Omental fat pad (tissue), 4 donors: ENCODE results near the gene SPATA3. TPM values are rescaled to one million over a fixed set of nuclear protein-coding genes. Genes with fewer than 3 reads are reported as not detected.

Experiments used
- ATAC-seq: fragments of 150-250 bp; one replicate; pipeline ENCODE4 v1.9.1; 2016; ENCODE audit warnings: mild to moderate bottlenecking, moderate library complexity; ENCODE audit not compliant: low FRiP score
- DNase-seq: peaks from one replicate; pipeline ENCODE4 v3.0.0-alpha.2; 2019; ENCODE audit warnings: low spot score
- total RNA-seq, 4 donors: library from RNA; depleted of rRNA; stranded (reverse); fragments of >200 nt; gene quantifications; one replicate each; pipeline ENCODE4 v1.1.0, GENCODE V29; 2016
- TF ChIP-seq, protein P1 (sequence below), 3 donors: fragments of 450-650 bp; IDR thresholded peaks; one replicate each; pipeline ENCODE4 v1.5.1; 2016 to 2017; ENCODE audit warnings: antibody characterized with exemption in 3 of 3, mild to moderate bottlenecking in 3 of 3, moderate library complexity in 2 of 3

Gene SPATA3
- total RNA-seq, 4 donors from 2014 or later: not detected

DNA sequence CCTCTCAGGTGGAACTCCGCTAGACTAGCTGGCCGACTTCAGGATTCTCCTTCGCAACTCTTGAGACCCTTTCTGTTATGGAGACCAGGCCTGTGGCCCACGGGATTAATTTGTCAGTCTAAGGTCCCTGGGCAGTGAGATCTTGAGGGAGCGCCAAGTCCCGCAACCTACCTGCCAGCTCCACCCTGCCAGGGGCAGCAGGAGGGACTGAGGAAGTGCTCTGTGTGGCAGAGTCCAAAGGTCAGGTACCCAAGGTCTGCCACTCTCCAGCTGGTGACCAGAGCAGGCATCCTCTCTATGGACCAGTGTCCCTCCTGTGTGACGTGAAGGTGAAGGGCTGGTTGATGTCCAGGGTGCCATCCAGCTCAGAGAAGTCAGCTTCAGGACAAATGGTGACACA is 4.3 kb upstream of the SPATA3 start:
- TF ChIP-seq, protein P1, sequence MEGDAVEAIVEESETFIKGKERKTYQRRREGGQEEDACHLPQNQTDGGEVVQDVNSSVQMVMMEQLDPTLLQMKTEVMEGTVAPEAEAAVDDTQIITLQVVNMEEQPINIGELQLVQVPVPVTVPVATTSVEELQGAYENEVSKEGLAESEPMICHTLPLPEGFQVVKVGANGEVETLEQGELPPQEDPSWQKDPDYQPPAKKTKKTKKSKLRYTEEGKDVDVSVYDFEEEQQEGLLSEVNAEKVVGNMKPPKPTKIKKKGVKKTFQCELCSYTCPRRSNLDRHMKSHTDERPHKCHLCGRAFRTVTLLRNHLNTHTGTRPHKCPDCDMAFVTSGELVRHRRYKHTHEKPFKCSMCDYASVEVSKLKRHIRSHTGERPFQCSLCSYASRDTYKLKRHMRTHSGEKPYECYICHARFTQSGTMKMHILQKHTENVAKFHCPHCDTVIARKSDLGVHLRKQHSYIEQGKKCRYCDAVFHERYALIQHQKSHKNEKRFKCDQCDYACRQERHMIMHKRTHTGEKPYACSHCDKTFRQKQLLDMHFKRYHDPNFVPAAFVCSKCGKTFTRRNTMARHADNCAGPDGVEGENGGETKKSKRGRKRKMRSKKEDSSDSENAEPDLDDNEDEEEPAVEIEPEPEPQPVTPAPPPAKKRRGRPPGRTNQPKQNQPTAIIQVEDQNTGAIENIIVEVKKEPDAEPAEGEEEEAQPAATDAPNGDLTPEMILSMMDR (IDR thresholded peaks at IDR 0.05): no peak
- DNase-seq: no peak
- no peak for ATAC-seq

DNA sequence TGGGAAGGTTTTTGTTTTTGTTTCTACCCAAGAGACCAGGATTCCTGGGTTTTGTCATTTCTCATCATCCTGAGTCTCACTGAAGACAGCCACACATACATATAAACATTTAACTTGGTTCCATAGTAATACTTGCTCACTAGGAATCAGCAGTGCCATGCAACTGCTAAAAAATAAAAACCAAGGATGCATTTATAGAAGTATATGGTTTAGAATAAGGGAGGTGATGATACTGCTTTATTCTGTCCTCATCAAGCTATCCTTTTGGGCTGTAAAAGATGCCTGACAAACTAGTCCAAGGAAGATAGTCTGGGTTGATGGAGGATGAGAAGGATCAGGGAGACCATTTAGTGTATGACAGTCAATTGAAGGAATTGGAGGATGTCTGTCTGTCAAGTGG is 740 bp downstream of the SPATA3 start:
- no peak for DNase-seq
- ATAC-seq: no peak

DNA sequence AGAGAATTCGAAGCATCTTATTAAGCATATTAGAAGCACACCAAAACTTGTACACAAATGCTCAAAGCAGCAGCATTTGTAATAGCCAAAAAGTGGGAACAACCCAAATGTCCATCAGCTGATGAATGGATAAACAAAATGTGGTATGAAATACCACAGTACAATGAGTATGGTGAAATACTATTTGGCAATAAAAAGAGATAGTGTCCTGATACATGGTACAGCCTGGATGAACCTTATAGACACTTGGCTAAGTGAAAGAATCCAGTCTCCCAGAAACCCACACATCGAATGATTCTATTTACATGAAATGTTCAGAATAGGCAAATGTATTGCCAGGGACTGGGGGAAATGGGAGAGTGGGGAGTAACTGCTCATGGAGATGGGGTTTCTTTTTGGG is 3.0 kb downstream of the SPATA3 start:
- DNase-seq (no peak), ATAC-seq (no peak)
- TF ChIP-seq, protein P1 (IDR thresholded peaks at IDR 0.05): no peak

More for the DNA sequence above, 740 bp downstream of the SPATA3 start:
- TF ChIP-seq, protein P1 (IDR thresholded peaks at IDR 0.05): no peak

DNA sequence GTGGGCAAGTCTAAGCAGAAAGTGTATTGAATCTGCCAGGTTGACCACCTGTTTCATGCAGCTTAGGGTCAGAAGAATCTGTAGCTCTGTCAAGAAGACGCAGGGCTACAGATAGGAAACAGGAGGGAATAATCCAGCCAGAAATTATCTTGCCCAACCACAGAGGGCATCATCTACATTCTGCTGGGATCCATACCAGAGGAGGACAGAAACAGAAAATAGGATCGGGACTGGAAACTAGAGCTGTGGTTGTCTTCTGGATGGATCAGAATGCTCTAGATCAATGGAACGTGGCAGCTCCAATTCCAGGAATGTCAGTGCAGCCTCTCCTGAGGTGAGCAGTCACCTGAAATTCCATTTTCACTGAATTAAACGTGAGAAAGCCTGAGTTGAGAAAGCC is 3.6 kb downstream of the SPATA3 start:
- DNase-seq: no peak
- ATAC-seq: no peak
- TF ChIP-seq, protein P1 (IDR thresholded peaks at IDR 0.05): no peak

DNA sequence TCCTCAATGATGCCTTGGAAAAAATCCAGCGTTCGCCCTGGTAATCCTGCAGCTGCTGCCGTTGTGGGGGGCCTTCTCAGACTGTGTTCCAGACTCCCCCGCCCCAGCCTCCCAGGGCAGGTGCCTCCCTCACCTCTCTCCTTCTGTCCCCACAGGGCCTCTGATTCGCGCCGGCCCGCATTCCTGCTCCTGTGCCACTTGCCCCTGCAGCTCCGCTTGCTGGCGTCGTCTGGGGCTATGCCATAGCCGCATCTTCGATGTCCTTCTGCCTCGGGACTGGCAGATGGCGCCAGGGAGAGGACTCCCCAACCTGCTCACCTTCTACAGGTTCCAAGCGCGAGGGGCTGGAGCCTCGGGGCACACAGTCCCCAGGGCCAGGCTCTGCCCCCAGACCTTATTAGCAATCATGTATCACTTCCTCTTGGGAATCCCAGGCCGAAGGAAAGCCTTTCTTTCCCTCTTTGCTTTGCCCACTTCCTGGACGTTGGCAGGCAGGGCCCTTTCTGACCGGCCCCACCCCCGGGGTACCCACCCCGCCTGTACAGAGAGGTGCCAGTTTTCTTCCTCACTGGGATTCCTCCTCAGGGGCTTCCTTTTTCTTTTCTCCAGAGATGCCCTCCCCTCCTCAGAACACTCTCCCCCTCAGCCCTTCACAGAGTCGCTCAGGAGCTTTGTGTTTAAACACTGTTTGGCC is 4.4 kb downstream of the SPATA3 start:
- TF ChIP-seq, protein P1 (IDR thresholded peaks at IDR 0.05): no peak
- ATAC-seq (no peak), DNase-seq (no peak)

DNA sequence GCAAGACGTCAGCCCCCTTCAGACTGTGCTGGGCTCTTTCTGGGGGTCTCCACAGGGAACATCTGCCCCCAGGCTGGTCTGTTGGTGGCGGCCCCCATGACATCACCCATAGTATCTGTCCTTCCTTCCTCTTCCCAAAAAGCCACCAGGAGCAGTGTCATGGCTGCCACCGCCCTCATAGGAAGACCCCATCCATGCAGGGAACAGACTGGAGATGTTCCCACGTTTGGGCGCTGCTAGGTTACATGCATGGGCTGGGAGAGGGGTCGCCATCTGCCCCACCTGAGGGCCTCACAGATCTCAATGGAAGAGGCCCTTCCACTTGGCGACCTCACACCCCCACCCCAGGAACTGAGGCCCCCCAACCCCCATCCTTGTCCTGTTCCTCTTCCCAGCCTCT is 5.1 kb downstream of the SPATA3 start:
- DNase-seq (no peak), ATAC-seq (no peak)
- TF ChIP-seq, protein P1 (IDR thresholded peaks at IDR 0.05): no peak

DNA sequence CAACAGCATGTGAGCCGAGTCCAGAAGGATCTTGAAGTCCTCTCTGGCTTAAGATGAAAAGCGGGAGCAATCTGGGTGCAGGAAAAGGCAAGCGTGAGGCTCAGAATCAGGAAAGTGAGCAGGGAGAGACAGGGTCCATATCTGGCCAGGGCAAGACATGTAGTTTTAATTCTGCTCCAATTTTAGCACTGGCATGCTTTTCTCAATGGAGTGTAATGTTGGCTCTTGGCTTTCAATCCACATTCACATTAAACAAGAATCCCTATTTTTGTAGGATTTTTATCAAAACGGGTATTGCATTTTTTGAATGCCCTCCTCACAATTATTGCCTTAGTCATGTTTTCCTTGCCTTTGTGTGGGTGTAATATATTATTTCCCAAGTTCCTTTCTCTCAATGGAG is 6.0 kb downstream of the SPATA3 start:
- TF ChIP-seq, protein P1 (IDR thresholded peaks at IDR 0.05): no peak
- no peak for DNase-seq
- no peak for ATAC-seq
